GM21619 (cell line): ENCODE data around the gene SLC25A44.
A peak's percentile ranks its signal among the peaks of the same experiment; 100 is the strongest.
"Not testable (repeated sequence)": the region's sequence is repeated elsewhere in the genome, so short reads cannot be mapped to it uniquely, and the experiment has no call there.

Experiments used
- ATAC-seq: cut with Tn5 transposase; IDR thresholded peaks from one replicate; pipeline ENCODE4 v1.9.1; 2021; ENCODE audit not compliant: unreplicated experiment

Gene SLC25A44

DNA sequence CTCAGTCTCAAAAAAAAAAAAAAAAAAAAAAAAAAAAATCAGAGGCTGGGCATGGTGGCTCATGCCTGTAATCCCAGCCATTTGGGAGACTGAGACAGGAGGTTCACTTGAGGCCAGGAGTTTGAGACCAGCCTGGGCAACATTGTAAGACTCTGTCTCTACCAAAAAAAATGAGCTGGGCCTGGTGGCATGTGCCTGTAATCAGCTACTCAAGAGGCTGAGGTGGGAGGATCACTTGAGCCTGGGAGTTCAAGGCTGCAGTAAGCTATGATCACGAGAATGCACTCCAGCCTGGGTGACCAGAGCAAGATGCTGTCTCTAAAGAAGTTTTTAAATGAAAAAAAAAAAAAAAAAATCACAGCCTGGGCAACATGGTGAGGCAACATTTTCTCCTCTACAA is 30.2 kb upstream of the SLC25A44 start:
- no peak for ATAC-seq

DNA sequence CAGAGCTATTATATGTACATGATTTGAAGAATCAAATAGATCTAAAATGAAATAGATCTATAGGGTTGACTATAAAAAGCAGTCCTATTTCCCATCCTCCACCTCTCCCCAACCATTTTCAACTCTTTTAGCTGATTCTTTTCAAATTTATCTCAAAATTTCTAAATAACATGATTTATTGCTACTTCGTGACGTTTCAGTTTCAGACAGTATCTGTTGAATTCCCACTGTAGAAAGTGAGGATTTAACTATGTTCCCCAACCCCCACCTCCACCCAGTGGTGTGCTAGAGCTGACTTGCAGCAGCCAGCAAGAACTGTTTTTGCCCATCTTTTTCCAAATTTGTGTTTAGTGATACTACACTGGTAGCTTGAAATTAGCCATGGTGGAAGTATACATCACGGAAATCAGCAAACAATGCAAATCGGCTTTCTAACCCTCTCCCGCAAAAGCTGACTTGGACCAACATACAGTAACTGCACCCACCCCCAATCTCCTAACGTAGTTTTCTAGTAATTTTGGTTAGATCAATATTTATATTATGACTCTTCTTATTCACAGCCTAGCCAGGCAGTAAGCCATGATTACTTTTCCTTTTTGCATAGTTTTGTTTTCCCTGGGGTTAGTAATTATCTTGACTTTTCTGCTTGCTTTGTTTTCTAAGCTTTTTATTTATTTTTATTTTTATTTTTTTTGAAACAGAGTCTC is 29.6 kb upstream of the SLC25A44 start:
- ATAC-seq, result no peak

DNA sequence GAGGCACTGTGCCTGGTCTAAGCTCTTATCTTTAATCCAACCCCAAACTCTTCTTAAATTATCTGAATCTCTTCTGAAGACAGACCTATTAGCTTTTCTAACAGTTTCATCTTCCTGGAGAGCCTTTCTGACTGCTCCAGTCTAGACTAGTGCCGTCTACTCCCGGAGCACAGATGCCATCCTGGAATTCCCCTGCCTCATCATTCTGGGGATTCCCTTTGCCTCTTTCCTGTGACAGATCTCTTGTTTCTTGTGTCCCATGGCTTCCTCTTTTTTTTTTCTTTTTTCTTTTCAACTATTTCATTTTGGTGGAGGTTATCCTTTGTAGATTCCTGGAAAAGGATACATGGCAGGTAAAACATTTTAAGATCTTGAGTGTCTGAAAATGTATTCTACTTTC is 28.8 kb upstream of the SLC25A44 start:
- no peak for ATAC-seq

DNA sequence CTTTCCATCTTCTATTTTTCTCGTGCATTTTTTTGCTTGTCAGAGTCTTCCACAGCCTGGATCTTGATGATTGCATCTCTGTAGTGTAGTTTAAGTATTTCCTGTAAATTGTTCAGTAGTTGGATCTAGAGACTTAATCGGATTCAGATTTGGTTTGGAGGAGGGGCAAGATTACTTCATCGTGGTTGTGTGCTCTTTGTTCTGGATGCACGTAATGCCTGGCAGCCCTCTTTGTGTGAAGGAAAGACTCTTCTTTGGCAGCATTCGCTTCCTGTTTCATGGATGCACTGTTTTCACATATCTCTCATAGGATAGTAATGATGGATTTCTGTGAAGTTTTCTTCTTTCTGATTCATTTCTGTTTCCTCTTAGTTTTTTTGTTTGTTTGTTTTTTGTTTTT is 26.4 kb upstream of the SLC25A44 start:
- no peak for ATAC-seq

DNA sequence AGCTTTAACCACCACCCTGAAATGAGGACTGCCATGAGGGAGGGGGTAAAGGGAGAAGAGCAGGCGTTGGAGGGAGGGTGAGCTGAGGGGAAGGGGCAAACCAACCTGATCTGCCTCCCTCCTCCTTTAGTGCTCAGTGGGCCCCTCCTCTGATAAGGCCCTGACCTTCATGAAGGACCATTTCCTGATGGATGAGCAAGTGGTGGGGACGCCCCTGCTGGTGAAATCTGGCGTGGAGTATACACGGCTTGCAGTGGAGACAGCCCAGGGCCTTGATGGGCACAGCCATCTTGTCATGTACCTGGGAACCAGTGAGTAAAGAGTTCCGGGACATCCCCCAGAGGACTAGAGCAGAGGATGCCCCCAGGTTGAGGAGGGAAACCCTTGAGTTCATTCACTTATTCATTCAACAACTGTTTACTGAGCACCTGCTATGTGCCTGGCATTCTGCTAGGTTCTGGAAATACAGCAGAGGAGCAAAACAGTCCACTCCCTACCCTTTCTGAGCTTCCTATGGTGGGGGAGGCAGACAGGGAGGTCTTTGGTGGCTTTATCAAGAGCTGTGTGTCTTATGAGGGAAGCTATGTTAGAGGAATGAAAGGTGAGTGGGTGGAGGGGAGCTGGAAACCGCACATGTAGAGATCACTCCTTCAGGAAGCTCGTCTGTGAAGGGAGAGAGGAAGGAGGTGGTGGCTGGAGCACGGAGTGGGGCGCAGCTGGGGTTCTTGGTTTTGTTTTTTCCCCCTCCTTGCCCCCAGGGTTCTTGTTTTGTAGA is 21.0 kb upstream of the SLC25A44 start:
- ATAC-seq, result no peak

DNA sequence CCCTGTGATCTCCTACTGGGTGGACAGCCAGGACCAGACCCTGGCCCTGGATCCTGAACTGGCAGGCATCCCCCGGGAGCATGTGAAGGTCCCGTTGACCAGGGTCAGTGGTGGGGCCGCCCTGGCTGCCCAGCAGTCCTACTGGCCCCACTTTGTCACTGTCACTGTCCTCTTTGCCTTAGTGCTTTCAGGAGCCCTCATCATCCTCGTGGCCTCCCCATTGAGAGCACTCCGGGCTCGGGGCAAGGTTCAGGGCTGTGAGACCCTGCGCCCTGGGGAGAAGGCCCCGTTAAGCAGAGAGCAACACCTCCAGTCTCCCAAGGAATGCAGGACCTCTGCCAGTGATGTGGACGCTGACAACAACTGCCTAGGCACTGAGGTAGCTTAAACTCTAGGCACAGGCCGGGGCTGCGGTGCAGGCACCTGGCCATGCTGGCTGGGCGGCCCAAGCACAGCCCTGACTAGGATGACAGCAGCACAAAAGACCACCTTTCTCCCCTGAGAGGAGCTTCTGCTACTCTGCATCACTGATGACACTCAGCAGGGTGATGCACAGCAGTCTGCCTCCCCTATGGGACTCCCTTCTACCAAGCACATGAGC is 17.2 kb upstream of the SLC25A44 start:
- ATAC-seq, result no peak

DNA sequence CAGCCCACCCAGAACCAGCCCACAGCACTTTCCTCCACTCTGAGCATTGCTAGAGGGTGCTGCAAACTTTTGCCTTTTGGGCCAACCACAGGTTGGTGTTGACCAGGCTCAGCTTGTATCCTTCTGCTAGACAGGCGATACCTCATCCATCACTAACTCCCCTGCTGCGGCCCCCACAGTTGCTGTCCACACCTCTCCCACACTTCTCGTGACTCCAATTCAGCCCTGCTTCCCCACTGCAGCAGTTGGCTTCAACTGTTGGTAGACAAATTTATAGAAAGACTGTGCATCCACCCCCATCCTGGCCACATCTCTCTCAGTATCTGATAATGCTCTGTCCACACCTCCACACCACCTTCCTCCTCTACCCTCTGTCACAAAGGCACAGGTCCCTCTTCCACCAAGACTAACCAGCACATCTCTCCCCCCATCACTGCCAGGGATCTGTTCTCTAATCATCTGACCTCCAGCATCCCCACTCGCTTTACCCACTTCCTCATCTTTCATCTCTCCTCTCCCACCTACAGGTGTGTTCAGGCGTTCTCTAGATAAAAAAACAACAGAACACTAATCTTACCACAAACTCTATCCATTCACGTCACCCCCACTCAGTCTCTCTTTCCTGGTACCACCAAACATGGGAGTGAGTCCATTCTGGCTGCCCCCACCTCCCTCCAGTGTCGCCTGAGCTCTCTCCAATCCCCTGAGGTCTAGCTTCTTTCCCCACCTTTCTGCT is 15.8 kb upstream of the SLC25A44 start:
- no peak for ATAC-seq

DNA sequence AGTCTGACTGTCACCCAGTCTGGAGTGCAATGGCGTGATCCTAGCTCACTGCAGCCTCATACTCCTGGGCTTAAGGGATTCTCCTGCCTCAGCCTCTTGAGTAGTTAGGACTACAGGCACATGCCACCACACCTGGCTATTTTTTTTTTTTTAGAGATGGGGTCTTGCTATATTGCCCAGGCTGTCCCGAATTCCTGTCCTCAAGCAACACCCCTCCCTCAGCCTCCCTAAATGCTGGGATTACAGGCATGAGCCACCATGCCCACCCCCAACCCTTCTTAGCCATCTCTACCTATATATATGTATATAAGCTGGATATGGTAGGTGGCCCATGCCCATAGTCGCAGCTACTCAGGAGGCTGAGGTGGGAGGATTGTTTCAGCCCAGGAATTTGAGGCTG is 13.4 kb upstream of the SLC25A44 start:
- no peak for ATAC-seq

DNA sequence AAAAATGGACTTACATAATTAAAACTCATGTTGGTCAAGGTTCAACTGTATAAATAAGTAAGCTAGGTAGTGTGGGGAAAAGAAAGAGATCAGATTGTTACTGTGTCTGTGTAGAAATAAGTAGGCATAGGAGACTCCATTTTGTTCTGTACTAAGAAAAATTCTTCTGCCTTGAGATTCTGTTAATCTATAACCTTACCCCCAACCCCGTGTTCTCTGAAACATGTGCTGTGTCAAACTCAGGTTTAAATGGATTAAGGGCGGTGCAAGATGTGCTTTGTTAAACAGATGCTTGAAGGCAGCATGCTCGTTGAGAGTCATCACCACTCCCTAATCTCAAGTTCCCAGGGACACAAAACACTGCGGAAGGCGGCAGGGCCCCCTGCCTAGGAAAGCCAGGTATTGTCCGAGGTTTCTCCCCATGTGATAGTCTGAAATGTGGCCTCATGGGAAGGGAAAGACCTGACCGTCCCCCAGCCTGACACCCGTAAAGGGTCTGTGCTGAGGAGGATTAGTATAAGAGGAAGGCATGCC is 12.4 kb upstream of the SLC25A44 start:
- not testable (repeated sequence) for ATAC-seq

DNA sequence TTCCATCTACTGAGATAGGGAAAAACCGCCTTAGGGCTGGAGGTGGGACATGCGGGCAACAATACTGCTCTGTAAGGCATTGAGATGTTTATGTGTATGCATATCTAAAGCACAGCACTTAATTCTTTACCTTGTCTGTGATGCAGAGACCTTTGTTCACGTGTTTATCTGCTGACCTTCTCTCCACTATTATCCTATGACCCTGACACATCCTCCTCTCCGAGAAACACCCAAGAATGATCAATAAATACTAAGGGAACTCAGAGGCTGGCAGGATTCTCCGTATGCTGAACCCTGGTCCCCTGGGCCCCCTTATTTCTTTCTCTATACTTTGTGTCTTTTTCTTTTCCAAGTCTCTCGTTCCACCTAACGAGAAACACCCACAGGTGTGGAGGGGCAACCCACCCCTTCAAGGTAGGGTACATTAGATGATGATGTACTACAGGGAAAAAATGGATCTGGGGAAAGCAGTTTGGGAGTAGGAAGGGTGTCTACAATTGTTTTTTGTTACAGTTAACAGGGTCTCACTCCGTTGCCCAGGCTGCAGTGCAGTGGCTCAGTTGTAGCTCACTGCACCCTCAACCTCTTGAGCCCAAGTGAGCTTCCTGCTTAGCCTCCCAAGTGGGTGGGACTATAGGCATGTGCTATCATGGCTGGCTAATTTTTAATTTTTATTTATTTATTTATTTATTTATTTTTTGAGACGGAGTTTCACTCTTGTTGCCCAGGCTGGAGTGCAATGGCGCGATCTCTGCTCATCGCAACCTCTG is 11.7 kb upstream of the SLC25A44 start:
- not testable (repeated sequence) for ATAC-seq

DNA sequence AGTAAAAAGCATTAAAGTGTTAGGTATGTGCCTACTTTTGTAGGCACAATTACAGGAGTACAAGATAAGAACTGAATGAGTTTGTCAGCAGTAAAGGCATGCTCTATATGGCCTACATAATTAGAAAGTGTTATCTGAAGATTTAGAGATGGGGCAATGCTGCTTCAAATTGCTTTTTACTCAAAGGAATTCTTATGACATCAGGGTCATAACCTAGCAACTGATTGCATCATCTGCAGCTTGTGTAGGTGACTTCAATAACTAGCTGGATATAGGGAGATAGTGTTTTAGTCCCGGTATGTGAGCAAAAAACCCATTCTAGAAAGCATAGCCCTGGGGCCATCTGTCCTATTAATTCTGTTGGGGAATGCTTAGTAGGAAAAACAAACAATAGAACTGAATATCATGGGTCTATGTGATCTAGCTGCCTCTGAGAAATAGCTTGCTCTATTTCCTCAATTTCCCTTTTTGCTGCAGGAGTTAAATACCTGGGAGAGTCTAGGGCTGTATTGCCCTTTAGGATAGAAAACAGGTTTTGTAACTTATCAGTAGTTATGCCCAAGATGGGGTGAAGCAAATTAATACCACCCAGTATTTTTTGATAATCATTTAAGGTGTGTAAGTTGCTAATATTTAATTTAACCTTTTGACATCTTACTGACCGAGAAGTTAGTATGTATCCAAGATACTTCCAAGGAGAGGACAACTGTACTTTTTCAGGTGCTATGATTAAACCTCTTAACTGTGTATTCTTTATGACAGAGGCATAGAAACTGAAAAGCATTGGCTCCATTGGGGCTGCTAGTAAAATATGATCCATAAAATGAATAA is 7.3 kb upstream of the SLC25A44 start:
- ATAC-seq, result not testable (repeated sequence)

DNA sequence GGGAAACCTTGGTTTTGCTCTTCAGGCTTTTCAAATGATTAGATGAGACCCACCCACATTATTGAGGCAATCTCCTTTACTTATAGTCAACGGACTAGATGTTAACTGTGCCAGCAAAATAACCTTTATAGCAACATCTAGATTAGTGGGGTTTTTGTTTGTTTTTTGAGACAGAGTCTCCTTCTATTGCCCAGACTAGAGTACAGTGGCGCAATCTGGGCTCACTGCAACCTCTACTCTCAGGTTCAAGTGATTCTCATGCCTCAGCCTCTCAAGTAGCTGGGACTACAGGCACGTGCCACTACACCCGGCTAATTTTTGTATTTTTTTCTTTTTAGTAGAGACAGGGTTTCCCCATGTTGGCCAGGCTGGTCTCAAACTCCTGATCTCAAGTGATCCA is 3.6 kb upstream of the SLC25A44 start:
- ATAC-seq, result not testable (repeated sequence)

DNA sequence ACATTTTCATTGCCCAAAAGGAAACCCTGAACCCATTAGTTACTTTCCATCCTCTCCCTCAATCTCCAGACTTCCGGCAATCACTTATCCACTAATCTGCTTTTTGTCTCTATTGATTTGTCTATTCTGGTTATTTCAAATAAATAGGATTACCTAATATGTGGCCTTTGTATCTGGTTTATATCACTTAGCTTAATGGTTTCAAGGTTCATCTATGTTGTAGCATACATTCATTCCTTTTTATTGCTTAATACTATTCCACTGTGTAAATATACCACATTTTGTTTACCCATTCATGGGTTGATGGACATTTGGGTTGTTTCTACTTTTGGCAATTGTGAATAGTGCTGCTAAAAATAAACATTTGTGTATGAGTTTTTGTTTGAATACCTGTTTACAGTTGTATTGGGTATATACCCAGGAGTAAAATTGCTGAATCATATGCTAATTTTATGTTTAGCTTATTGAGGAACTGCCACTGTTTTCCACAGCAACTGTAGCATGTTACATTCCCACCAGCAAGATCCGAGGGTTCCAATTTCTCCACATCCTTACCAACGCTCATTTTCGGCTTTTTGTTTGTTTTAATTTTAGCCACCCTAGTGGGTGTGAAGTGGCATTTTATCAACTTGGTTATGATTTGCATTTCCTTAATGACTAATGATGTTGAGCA is 2.5 kb upstream of the SLC25A44 start:
- ATAC-seq, result no peak

DNA sequence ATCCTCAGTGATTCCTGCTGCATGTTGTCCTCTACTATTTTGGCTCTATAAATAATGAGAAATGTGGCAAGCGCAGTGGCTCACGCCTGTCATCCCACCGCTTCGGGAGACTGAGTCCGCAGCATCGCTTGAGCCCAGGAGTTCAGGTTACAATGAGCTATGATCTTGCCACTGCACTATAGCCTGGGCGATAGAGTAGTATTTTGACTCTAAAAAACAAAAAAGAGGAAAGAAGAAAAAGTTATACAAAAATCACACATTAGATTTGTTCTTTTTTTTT is 756 bp upstream of the SLC25A44 start:
- ATAC-seq, result no peak

DNA sequence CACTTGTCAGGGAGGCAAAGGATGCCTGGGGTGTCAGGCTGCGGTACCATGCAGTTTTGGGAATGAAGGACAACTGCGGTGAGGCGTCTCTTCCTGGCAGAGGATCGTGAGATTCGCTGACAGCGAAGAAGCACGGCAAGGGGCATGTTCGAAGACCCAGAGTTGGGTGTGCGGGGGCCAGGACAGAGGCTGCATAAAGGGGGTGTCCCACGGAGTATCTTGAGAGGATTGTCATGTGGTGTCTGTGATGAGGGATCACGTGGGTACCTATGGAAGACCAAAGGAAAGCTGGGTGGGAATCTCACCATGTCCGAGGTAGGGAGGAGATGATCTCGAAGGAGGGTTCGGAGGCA is 372 bp downstream of the SLC25A44 start:
- ATAC-seq, result peak; percentile 6

DNA sequence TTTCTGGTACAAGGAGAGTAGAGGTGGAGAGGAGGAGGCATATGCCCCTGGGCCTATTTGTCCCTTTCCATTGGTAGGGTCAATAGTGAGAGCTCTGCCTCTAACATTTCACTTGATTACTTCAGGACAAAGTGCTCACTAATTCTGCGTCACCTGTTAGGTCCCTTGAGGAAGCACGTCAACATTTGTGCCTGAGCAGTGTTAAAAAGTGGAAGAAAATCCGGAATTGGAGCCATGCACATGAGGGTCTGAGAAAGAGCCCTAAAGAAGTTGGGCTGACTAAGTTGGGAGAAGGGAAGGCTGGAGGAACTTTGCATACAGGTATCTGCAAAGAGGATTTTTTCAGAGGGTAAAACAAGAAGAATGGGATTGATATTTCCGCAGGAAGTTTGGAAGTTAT is 1.9 kb downstream of the SLC25A44 start:
- ATAC-seq, result no peak

DNA sequence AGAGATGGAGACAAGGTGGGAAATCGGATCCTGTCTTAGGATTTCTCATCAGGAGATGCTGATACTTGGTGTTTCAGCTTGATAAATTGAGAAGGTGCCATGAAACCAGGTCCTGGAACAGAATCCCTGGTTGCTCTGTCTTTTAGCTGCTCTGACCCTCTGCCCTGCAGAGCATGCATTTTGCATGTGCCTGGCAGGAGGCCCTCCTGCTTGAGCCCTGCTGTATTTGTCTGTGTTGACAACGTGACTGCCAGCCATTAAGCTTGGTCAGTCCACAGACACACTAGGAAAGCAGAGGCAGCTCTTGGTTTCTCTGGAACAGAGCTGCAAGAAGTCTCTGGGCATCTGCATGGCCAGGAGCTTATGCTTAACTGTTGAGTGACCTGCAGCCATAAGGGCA is 2.5 kb downstream of the SLC25A44 start:
- ATAC-seq, result no peak

DNA sequence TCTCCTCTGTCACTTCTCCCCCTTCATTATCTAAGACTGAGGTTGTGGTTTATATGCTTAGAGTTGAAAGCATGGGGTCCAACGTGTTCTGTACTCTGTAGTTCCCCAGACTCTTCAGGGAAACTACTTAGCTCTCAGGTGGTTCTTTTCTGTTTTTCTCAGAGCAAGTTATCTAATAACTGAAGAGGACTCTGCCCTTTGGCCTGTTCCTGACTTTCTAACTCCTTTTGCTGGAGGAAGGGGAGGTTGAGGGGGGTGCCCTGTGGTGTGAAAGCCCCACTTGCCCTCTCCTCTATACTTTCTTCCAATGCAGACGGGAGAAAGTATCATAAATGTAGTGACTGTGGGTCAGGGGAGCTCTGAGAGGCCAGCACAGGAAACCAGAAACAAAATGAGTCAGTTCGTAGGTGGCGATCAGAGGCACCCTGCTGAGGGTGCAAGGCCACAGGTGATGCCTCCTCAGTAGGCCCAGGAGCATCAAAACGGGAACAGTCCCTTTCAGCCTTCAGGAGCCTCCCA is 5.0 kb downstream of the SLC25A44 start:
- ATAC-seq, result no peak

DNA sequence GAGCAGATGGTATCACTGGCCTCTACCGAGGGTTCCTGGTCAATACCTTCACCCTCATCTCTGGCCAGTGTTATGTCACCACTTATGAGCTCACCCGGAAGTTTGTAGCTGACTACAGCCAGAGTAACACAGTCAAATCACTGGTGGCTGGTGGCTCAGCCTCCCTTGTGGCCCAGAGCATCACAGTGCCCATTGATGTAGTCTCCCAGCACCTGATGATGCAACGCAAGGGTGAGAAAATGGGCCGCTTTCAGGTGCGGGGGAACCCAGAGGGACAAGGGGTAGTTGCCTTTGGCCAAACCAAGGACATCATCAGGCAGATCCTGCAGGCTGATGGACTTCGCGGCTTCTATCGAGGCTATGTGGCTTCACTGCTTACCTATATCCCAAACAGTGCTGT is 6.1 kb downstream of the SLC25A44 start:
- ATAC-seq, result no peak
